Embryonic facial prominence (tissue), 1 donor: ENCODE measurements around the gene C10orf67.

Experiments used
- DNase-seq: peaks from one replicate; pipeline ENCODE4 v3.0.0-alpha.2; 2016; ENCODE audit errors: extremely low spot score

Gene C10orf67

DNA sequence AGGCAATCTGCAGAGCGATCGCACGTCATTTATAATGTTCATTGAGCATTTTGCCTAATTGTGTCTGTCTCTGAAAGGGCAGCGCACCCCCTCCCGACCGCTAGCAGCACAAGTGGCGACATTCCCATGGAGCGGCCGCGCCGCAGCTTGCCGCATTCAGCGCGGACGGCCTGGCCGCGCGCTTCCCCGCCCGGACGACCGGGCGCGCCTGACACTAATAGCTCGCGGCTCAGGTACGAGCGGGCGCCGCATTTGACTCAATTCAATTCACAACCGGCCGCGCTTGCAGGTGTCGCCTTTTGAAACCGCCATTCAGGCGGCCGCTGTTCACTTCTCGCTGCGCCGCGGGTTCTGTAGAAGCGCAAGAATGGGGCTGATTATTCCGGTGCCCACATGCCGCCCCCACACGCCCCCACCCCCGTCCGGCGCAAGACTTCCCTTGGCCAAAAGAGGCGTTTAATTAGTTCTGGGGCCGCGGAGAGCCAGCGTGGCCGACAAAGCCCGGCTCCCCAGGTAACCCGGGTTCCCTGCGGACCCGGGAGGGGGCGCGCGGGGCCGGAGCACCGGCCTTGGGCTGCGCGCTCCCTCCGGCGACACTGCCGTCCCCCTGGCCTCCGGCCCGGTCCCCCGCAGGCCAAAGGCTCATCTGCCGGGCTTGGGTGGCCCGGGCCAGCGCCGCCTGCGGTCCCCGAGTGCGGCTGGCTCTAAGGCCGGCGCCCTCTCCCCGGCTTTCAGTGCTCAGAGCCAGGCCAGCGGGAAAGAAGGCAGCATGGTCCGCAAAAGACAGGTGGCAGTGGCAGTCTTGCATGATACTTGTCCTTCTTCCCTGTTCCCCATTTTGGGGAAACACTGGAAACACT lies 171.2 kb downstream of the C10orf67 start:
- no peak for DNase-seq

DNA sequence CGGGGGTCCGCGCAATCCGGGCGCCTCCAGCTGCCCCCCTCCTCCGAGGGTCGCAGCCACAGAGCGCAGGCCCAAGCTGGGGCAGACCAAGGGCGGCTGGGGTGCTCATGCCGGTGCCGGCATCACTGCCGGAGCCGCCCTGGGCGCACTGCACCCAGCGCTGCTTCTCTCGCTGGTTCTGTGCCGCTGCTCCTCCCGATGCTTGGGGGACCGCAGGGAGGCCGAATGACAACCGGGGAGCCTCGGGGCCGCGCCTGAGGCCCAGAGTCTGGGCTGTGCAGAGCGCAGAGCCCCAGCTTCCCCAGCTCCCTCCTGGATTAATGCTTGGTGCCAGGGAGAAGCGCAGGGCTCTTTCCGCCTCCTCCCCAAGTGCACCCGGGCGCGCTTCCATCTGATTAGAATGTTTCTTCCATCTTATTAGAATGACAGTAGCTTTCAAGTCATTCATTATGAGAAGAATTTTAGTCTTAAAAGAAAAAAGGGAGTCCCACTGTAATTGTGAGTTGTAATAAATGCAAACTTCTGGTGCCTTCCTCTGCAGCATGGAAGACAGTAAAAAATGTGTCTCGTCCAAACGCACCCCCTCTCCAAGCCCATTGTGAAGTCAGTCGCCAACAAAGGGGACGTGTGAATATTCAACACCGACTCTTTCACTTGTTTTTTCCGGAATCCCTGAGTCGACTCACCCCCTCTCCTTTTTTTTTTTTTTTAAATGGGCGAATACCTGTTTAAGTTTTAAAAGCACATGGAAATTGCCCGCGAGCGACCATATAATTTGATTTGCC lies 172.0 kb downstream of the C10orf67 start:
- DNase-seq = no peak

DNA sequence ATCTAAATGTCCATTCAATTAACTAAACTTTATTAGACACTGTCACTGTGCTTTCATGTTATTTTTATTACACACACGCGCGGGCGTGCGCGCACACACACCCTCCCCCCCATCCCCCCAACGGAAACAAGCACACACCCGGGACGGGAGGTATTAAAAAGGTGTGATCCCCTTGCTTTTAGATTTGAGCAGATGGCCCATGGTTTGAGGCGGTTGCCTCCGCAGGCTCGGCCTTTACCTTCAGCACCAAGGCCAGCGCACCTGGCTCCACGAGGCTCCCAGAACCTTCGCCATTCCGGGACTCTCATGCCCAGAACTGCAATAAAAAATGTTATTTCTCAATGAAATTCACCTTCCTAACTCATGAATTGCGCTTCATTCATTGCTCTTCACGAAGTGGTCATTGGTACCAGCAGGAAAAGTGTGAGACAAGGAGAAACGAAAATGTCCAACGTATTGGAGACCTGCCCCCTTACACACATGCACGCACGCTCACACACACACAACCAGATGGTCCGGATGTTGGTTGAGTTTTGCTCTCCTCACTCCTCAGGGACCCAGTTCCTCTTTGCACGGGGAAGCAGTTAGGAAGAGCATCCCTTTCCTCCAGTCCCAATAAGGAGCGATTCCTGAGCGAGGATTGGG lies 173.2 kb downstream of the C10orf67 start:
- DNase-seq = no peak

DNA sequence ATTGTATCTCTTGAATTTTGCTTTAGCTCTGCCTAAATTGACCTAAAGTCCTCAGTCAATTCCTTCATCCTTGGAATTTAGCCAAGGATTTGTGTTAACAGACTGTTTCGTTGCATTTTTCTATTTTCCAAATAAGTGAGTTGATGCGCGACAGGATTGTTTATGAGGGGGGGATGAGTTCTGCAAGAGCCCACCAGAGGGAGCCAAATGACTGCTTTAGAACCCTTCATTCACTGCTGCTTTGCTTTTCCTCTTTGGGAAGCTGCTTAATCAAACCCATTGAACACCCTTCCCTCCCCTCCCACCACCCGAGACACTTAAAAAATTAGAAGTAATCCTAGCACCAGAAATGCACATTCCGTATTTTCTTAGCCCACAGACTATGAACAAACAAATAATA lies 186.2 kb downstream of the C10orf67 start:
- peak; percentile 49 for DNase-seq

DNA sequence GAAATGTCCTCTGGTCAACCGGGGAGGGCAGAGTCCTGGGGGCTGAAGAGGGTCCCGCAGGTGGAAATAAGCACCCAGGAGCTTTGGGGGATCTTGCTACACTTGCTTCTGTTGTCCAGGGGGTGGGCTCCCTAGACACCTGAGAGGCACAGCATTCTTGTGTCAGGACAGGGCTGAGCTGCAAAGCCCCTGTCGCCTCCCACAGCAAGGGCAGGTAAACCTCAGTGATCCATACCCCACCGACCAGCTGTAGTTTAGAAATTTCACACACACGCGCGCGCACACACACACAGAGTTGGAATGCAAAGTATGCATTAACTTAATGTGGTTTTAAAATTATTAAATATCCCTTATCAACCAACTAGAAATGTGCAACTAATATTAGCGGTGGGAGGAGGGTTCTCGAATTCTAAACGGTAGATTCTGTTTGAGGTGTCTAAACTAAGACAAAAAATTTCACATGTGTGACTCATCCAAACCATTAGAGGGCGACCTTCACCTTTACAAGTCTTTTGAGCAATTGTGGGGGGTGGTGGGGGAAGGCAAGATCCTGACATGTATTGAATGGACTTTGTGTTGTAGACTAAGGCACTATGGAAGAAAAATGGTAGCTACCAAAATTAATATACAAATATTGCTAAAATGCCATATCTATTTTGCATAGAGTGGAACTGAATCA lies 186.8 kb downstream of the C10orf67 start:
- no peak for DNase-seq

DNA sequence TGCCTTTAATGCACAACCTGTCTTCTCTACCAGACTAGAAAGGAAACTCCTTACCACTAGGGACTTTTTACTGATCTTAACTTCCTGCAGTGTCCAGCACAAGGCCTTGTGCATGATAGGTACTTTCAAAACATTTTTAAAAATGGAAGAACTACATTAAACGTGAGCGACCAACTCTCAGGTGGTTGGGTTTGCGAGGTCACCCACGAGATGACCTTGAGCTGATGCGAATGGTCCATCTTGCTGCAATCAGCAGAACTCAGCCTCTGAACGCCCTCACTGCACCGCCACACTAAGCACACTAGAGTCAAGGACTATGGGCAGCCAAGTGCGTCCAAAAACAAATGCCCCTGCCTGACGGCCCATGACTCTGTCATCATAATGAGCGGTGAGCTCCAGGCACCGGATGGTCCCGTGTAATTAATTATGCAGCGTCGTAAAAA lies 187.3 kb downstream of the C10orf67 start:
- DNase-seq = no peak

DNA sequence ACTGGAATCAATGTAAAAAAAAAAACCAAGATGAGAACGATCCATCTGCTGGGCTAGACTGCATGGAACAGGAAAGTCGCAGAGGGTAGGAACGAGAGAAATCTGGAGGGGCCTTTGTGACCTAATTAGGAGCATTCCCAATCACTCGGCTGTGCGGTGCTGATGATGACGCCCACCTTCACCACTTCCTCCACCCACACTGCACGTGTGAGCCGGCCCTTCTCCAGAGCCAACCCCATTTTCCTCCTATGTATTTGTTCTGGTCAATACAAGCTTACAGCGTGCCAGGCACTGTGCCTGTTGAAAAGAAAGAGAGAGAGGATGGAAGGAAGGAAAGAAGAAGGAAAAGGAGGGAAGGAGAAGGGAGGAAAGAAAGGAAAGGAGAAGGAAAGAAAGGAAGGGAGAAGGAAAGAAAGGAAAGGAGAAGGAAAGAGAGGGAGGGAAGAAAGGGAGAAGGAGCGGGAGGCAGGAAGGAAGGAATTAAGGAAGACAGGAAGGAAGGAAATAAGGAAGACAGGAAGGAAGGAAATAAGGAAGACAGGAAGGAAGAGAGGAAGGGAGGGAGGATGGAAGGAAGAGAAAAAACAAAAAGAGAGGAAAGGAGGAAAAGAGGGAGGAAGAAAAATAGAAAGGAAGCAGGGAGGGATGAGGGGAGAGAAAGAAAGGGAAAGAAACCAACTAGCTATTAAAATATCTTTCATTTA lies 188.0 kb downstream of the C10orf67 start:
- DNase-seq = no peak

DNA sequence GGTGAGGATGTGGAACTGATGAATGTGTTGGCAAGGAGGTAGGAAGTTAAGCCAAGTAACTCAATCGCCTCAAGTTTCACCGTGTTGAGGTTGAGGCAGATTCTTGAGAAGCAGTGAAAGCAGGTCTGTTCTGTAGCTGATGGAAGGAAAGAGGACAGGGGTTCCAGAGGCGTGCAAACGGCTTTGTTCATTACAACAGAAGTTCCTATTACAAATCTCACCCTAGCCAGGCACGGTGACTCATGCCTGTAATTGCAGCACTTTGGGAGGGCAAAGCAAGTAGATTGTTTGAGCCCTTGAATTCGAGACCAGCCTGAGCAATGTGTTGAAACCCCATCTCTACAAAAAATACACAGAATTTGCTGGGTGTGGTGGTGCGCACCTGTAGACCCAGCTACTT lies 189.4 kb downstream of the C10orf67 start:
- no peak for DNase-seq
